Colonic mucosa (tissue), 4 donors: ENCODE results near the gene EDDM13. TPM values are rescaled to one million over a fixed set of nuclear protein-coding genes. Genes with fewer than 3 reads are reported as not detected.
A peak's percentile ranks its signal among the peaks of the same experiment; 100 is the strongest.

ENCODE experiments used
- DNase-seq: peaks from one replicate; pipeline ENCODE4 v3.0.0-alpha.2; 2020
- H3K27ac ChIP-seq: fragments of 200-600 bp; one replicate; pipeline ENCODE4 v1.8.0; 2021
- H3K27me3 ChIP-seq: fragments of 200-600 bp; one replicate; pipeline ENCODE4 v1.8.0; 2021
- H3K36me3 ChIP-seq: fragments of 200-600 bp; one replicate; pipeline ENCODE4 v1.8.0; 2021
- H3K4me1 ChIP-seq: fragments of 200-600 bp; one replicate; pipeline ENCODE4 v1.8.0; 2021; ENCODE audit warnings: mild to moderate bottlenecking
- H3K4me3 ChIP-seq: fragments of 200-600 bp; one replicate; pipeline ENCODE4 v1.8.0; 2021
- H3K9ac ChIP-seq, 2 donors: one replicate each; pipeline ENCODE4 v1.7.0; 2013; ENCODE audit warnings: control low read depth in 2 of 2, low read depth in 2 of 2, low read length in 2 of 2
- H3K9me3 ChIP-seq: fragments of 200-600 bp; one replicate; pipeline ENCODE4 v1.8.0; 2021
- intact Hi-C: fragments of 100-400 bp; cut with DNase I; formaldehyde crosslinking; loops from one replicate; pipeline ENCODE4 v1.14.1; 2022
- total RNA-seq, 2 donors: library from RNA; stranded (reverse); fragmentation: NEBNext Ultra II Directional in 1 of 2; extraction: Animal tissue kit (Norgen Biotek cat#: 25700) in 1 of 2; gene quantifications; one replicate each; pipeline ENCODE4 v1.2.1, GENCODE V29; 2021
- TF ChIP-seq, protein P1 (sequence below): fragments of 200-600 bp; IDR thresholded peaks from one replicate; pipeline ENCODE4 v1.8.0; 2022; ENCODE audit warnings: antibody characterized with exemption, mild to moderate bottlenecking
- donor health status: healthy.
- donor health status: DM: no; HTN: no; CAD: no.
- donor health status: DM: no; HTN: no; CAD: no.

Gene EDDM13
- total RNA-seq, 2 donors from 2014 or later: not detected

DNA sequence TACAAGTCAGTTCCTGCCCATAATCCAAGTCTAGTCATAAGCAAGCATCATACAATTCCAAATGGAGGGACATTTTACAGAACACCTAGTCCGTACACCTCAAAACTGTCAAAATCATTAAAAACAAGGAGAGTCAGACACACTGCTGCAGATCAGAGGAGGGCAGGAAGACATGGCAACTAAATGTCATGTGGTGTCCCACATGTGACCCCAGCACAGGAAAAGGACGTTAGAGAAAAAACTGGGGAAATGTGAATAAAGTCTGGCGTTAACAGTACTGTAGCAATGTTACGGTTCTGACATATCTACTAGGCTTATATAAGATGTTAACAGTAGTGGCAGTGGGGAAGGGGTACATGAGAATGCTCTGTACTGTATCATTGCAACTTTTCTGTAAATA lies 39.8 kb downstream of the EDDM13 start:
- no peaks in the 10 kb centered on the region for H3K27me3 ChIP-seq
- no peaks in the 10 kb centered on the region for H3K36me3 ChIP-seq
- H3K9me3 ChIP-seq: no peaks in the 10 kb centered on the region
- H3K4me1 ChIP-seq: peaks cover 8% of the 10 kb centered on the region
- DNase-seq: no peak
- no peak overlapping the region for H3K4me3 ChIP-seq
- H3K27ac ChIP-seq: no peak overlapping the region
- intact Hi-C loops: no loop called here
- TF ChIP-seq, protein P1, sequence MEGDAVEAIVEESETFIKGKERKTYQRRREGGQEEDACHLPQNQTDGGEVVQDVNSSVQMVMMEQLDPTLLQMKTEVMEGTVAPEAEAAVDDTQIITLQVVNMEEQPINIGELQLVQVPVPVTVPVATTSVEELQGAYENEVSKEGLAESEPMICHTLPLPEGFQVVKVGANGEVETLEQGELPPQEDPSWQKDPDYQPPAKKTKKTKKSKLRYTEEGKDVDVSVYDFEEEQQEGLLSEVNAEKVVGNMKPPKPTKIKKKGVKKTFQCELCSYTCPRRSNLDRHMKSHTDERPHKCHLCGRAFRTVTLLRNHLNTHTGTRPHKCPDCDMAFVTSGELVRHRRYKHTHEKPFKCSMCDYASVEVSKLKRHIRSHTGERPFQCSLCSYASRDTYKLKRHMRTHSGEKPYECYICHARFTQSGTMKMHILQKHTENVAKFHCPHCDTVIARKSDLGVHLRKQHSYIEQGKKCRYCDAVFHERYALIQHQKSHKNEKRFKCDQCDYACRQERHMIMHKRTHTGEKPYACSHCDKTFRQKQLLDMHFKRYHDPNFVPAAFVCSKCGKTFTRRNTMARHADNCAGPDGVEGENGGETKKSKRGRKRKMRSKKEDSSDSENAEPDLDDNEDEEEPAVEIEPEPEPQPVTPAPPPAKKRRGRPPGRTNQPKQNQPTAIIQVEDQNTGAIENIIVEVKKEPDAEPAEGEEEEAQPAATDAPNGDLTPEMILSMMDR: no peak
- no peak overlapping the region for H3K9ac ChIP-seq

DNA sequence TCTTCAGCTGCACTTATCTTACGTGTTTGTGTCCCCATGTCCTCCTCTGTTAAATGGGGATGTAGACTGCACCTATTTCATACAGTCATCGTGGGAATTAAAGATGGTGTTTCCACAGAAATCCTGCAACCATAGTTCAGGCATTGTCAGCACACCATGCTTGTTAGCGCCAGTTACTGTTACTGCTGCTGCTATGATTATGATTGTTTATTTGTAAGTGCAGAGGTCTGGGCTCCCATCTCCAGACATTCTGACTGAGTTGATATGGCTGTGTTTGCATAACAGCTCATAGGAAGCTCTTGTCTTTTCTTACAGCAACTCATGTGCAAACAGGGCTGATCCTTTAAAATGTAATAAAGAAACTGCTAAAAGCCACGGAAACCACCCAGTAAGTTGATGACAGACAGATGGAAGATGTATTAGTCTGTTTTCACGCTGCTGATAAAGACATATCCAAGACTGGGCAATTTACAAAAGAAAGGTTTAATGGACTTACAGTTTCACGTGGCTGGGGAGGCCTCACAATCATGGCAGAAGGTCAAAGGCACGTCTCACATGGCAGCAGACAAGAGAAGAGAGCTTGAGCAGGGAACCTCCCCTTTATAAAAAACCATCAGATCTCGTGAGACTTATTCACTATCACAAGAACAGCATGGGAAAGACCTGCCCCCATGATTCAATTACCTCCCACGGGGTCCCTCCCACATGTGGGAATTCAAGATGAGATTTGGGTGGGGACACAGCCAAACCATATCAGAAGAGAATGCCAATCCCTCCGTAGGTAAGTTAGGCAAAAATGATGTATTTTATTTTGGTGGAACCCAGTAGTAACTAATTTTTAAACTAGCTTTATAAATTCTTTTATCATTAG lies 40.5 kb downstream of the EDDM13 start:
- no peak overlapping the region for H3K4me3 ChIP-seq
- DNase-seq: no peak
- no peak overlapping the region for H3K27ac ChIP-seq
- TF ChIP-seq, protein P1: no peak
- peaks cover 8% of the 10 kb centered on the region for H3K4me1 ChIP-seq
- H3K36me3 ChIP-seq: no peaks in the 10 kb centered on the region
- H3K27me3 ChIP-seq: no peaks in the 10 kb centered on the region
- intact Hi-C loops: no loop called here
- no peak overlapping the region for H3K9ac ChIP-seq
- no peaks in the 10 kb centered on the region for H3K9me3 ChIP-seq

DNA sequence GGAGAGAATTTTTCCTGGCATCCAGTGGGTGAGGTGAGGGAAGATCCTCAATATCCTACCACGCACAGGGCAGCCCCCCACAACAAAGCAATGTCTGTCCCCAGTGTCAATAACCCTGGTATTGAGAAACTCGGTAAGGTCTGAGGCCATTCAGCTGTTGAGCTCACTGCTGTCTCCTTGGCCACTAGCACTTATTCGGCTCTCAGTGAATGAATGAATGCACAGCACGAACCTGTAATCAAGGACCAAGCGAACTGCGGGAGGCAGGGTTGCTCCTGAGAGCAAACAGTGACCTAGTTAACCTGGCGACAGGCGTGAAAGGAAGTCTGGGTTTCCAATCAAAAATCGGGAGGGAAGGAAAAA lies 41.5 kb downstream of the EDDM13 start:
- DNase-seq: no peak
- Histone ChIP-seq H3K9ac (peak overlapping the region; percentile 74 to 99), H3K4me1 (peaks cover 8% of the 10 kb centered on the region), H3K27me3 (no peaks in the 10 kb centered on the region), H3K4me3 (peak overlapping the region; percentile 67), H3K27ac (peak overlapping the region; percentile 93), H3K36me3 (no peaks in the 10 kb centered on the region), H3K9me3 (no peaks in the 10 kb centered on the region)
- TF ChIP-seq, protein P1: no peak
- intact Hi-C loops: no loop called here

DNA sequence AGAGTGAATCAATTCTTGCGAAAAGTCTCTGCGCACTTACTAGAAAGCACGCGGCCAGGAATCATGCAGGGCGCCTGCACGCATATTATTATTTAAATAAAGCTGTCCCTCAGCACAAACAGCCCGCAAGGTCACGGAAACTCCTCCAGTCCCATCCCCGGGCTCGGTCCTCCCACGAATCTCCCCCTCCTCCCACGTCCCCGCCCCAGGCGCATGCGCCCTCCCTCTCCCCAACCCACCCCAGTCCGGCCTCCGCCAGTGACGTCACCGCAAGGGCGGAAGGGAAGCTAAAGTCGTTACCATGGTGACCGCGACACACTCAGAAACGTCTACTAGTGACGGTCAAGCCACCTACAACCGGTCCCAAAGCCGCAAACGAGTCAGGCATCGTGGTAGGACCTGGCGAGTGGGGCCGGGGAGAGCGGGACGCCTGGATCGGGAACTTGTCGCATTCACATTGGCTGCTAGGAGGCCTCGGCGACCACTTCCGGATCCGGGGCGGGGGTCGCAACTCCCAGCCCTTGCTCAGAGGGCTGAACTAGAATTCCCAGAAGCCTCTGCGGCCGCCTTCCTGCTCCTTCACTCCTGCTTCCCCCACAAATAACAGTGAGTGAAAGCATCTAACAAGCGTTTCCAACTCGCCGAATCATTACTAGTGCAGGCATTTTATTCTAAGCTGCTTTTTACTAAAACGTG lies 42.0 kb downstream of the EDDM13 start, which contains the start of gene ZSCAN5A:
TSS of gene ZSCAN5A (minus strand) at position 459 of the 696 bp plus-strand sequence. CDS start 89,793 bp downstream, outside the sequence.
- H3K9me3 ChIP-seq: no peaks in the 10 kb centered on the region
- TF ChIP-seq, protein P1: no peak
- peak within 1 kb of the TSS; percentile 93 for H3K27ac ChIP-seq
- H3K27me3 ChIP-seq: no peaks in the 10 kb centered on the region
- H3K4me3 ChIP-seq: peak within 1 kb of the TSS; percentile 67
- DNase-seq: peak; percentile 99
- H3K9ac ChIP-seq: peak within 1 kb of the TSS; percentile 74 to 99
- intact Hi-C loops: no loop called here
- H3K4me1 ChIP-seq: peaks cover 8% of the 10 kb centered on the region
- no peaks in the 10 kb centered on the region for H3K36me3 ChIP-seq

DNA sequence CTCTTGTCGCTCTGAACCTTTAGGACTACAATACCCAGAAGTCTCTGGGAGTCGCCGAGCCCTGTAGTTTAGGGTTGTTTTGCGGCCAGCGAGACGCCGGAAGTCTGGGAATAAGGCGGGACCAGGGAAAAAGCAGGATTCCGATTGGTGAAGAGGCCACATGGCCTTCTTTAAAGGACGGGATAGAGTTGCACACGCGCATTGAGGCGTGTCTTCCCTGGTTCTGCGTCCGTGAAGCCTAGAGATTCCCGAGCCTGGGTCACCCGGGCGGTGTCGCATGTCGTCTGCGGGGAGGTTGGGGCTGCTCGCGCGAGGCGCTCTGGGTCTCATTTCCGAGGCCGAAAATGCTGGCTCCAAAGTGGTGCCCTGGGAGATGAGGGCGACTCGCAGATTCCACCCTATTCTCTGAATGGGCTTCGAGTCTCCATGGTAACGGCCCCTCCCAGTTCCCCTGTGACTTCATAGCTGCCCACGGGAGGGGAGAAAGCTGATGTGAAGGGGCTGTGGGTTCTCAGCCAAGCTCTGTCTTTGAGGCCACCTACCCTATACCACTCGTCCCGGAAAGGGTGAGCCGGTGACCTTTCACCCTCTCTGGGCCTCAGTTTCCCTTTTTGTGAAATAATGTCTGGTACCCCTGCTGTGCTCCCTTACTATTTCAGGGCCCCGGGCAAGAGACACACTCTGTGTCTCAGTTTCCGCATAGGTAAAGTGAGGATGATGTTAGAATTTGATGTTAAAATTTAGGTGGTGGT lies 42.7 kb downstream of the EDDM13 start:
- Histone ChIP-seq H3K9ac (peak overlapping the region; percentile 66 to 99), H3K4me3 (peak overlapping the region; percentile 67), H3K36me3 (no peaks in the 10 kb centered on the region), H3K27me3 (no peaks in the 10 kb centered on the region), H3K4me1 (peaks cover 8% of the 10 kb centered on the region), H3K9me3 (no peaks in the 10 kb centered on the region), H3K27ac (peak overlapping the region; percentile 93)
- TF ChIP-seq, protein P1: no peak
- peak; percentile 97 for DNase-seq
- intact Hi-C loops: no loop called here
